A204.1 (cell line): ENCODE results near the gene CIZ1.
"Not testable (repeated sequence)": the region's sequence is repeated elsewhere in the genome, so short reads cannot be mapped to it uniquely, and the experiment has no call there.

ENCODE experiments used
- FAIRE-seq: peaks from 2 replicates; lab custom pipeline; 2012; peaks lifted over from hg19 to GRCh38; lab: Jason Lieb, UNC

The CIZ1 gene

DNA sequence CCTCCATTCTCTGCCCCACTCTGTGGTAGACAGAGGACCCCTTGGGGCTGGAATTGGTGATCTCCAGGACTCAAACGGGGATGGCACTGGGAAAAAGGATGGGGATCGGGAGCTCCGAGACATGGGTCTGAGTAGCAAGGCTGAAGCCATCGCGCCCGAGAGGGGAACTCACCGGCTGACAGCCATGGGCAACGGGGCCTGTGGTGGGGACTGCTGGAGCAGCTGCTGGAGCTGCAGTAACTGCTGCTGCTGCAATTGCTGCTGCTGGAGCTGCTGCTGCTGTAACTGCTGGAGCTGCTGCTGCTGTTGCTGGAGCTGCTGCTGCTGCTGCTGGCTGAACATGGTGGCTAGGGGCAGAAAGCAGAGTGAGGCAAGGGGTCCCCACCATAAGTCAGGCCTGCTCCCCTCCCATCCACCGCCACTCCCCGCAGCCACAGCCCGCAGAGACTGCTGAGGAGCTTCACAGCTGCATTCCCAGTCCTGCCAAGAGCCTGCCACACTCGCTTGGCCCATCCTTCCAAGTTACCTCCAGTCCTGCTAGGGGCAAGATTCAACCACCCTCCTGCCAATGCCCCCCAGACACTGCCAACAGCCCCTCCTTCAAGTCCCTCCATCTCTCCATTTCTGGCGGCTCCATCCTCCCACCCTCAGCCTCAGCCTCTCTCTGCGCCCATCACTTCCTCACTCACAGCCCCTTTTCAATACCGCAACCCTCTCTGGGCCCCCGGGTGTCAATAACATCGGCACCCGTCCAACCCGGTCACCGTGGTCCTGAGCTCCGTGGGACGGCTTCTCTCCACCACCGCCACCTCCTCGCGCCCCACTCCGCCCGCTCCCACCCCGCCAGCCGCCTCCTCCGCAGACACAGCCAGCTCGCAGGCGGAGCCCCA, 611 bp downstream of the CIZ1 start:
- no peak for FAIRE-seq

DNA sequence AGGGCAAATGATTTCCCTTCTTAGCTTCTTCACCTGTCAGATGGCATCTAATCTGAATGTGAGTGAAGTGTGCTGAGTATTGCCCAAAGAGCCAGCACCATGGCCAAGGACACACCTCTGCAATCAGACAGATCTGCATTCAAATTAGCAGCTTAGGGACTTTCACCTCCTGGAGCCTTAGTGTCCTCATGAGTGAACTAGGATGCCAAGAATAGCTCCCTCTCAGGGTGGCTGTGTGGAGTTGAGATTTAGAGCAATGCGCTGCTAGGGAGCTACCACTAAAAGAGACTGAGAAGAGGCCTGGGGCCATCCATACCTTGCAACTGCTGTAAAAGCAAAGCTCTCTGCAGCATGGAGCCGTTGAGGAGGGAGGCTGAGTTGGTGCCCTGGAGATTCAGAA, 1.4 kb downstream of the CIZ1 start:
- FAIRE-seq: no peak

DNA sequence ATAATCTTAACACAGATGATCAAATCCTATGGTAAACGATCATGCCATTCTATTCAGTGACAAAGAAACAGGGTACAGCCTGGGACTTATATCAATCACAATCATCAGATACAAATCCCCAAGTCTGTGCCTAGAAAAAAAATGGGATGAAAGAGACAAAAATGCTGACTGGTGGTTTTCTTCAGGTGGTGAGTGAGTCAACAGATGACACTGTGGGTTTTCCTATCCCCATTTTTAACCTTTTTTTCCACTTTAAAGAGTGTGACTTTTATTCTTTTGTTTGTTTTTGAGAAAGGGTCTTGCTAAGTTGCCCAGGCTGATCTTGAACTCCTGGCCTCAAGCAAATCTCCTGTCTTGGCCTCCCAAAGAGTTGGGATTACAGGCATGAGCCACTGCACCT, 3.2 kb downstream of the CIZ1 start:
- FAIRE-seq: no peak

DNA sequence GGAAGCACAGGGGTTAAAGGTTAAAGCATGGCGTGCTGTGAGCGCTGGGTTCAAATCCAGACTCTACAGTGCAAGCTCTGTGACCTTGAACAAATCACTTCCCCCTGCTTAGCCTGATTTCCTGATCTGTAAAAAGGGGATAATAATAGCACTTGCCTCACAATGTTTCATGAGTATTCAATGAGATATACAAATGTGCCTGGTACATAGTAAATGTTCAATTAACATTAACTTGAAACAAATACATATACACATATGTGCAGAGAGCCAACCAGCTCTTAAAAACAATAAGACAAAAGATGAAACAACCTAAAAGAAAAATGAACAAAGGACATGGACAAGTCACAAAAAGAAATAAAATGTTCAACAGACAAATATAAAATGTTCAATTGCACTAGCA, 4.0 kb downstream of the CIZ1 start:
- no peak for FAIRE-seq

DNA sequence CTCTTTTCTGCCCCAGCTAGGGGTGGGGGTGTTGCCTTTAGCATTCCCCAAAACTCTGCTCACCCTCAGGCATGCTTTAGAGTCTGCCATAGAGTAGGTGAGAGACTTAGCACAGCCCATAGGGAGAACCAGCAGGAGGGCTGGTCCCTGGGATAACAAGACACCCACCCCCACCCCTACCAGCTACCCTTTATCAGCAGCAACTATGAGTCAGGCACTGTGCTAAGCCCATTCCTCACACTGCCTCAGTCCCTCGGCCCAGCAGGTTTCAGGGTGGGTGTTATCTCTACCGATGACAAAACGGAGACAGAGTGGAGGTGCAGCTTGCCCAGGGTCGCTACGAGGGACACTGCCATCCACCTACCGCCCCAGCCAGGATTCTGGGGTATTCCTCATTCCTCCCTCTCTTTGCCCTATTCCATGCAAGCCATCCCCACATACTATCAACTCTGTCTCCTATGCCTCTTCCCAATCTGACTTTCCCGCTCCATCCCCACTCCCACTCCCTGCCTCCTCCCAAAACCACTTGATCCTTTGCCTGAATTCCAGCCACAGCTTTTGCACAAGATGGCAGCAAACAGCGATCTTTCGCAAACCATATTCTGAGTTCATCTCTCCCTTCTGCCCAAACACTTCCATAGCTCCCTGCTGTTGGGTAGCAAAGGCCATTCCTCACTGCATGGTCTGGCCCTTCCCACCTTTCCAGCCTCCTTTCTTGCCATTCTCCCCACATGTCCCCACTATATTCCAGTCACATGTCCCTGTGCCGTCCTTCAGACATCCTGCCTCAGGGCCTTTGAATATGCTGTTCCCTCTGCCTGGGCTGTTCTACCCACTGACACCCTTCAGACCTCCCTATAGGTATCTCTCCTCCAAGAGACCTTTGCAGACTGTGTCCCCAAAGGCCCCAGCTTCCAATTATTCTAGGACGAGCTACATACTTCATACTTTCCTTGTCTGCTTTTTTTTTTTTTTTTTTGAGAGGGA, 5.1 kb downstream of the CIZ1 start:
- FAIRE-seq: no peak

DNA sequence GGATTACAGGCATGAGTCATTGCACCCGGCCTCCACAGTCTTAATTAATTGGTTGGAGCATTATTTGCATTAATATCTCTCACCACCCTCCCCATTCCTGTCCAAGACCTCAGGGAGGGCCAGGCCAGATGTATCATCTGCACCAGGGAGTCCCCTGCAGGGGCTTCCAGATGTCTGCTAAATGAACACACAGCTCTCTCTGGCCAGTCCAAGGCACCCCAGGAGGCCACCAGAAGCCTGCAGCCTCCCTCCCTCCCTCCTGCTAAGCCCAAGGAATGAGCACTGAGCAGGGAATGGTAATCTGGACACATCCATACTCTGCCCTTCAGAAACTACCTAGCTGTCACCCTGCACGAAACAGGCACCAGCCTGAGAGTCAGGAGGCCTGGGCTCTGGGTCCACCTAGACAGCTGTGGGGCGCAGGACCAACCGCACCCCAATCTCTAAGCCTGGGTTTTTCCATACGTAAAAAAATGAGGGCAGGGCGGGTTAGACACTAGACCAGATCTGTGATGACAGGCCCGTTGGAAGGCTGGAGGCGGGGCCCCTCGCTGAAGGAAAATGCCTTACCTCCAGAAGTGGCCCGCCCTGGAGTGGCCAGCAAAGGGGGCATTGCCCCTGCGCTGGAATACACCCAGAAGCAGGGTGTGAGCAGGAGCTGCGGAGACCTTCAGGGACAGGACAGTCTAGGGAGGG, 8.3 kb downstream of the CIZ1 start:
- no peak for FAIRE-seq

DNA sequence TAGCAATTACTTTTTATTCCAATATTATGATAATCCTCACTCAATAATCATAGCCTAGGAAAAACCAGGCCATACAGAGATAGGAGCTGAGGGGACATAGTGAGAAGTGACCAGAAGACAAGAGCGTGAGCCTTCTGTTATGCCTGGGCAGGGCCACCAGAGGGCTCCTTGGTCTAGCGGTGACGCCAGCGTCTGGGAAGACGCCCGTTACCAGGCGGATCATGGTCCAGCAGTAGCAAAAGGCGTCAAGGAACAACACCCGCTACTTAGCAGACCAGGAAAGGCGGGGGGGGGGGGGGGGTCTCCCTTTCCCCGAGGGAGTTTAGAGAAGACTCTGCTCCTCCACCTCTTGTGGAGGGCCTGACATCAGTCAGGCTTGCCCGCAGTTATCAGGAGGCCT, 9.9 kb downstream of the CIZ1 start:
- FAIRE-seq: not testable (repeated sequence)

DNA sequence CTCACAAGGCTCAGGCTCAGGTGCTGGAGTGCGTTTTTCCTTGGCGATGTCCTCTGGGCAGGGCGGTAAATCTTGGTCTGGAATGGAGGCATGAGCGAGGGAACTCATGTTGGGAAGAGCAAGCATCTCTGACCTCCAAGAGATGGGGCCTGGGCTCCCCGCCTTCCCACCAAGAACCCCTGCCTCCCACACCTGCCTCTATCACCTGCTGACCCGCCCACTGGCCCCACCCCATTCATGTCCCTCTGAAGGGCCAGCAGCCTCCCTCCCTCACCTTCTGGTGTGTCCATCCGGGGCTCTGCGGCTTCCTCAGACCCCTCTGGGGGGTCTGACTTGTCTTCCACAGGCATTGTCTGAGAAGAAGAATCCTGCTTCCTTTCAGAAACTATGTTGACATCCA, 10.9 kb downstream of the CIZ1 start:
- no peak for FAIRE-seq

DNA sequence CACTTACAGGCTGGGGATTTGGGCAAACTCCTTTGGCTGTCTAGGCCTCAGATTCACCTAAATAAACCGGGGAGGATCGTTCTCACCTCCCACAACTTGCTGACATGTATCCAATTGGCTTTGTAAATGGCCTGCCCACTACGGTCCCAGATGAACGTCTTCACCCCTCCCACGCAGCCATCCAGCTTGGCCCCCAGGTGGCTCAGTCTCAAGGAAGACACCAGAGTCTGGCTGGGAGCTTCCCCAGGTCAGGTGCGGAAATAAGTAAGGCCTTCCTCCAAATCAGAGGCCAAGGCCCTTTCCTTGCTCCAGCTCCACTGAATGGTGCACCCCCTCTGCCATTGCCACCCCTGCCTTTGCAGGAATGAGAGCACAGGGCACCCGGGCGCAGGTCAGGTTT, 11.4 kb downstream of the CIZ1 start:
- FAIRE-seq: no peak

DNA sequence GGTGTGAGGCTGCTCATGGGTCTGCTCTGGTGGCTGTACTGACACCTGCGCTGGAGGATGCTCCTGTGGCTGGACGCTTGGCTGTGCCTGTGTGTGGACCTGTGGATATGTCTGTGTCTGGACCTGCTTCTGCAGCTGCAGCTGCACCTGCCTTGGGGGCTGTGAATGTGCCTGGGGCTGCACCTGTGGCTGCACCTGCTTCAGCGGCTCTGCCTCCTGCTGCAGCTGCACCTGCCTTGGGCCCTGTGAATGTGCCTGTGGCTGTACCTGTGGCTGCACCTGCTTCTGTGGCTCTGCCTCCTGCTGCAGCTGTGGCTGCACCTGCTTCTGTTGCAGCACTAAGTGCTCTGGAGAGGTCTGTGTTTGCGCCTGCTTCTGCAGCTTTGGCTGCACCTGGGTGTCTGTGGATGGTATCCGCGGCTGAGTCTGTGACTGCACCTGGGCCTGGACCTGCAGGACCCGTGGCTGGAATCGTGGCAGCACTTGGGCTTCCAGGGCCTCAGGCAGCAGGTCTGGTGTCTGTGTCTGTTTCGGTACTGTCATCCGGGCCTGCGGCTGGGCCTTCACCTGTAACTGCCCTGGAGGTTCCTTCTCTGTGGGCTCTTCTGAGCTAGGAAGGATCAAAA, 12.5 kb downstream of the CIZ1 start:
- no peak for FAIRE-seq

DNA sequence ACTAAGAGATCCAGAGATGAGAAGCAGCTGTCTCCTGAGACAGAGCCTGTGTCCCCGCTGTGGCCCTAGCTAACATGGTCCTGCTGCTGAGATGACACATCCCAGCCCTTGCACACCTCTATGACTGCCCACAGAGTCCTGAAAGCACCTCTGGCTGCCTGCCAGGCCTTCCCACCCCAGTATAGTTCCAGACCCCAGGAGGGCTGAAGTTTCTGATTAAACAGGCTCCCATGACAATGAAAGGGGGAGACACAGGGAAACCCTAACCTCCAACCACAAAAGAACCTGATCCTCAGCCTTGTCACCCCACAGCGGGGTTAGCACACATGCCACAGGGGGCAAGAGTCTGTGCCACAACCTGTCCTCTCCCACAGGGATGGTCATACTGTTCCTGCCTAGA, 15.6 kb downstream of the CIZ1 start:
- no peak for FAIRE-seq

DNA sequence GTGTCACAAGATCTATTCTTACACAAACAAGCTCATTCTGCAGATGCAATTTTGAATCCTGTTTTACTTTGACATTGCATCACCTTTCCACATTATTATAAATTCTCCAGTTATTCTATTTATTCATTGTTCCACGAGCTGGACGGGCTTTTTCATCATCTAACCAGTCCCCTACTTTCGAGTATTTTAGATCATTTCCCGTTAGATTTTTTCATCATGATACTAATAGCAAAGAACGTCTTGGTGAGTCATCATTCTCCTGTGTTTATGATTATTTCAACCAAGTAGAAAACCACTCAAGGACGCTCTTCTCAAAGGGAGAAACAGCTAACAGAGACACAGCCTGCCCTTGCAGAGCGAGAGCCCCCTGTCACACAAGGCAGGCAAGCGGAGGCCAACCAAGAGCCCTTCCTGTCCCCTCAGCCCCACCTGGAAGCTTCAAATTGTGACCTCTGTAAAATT, 16.2 kb downstream of the CIZ1 start:
- no peak for FAIRE-seq

DNA sequence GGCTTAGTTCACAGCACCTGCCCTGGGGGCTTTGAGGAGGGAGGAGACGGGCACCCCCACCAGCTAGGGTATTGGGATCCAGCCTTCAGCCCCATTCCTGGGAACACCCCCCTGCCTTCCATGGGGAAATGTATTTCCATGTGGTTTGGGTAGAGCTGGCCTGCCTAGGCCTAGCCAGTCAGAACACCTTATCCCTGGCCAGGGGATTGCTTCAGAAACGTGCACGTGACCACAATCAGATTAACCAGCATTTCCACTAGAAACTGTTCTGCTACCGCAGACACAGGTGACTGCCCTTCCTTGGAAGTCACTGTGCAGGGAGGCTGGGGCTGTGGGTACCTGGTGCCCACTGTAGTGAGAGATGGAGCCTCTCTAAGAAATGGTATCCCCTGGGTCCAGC, 17.3 kb downstream of the CIZ1 start:
- FAIRE-seq: no peak

DNA sequence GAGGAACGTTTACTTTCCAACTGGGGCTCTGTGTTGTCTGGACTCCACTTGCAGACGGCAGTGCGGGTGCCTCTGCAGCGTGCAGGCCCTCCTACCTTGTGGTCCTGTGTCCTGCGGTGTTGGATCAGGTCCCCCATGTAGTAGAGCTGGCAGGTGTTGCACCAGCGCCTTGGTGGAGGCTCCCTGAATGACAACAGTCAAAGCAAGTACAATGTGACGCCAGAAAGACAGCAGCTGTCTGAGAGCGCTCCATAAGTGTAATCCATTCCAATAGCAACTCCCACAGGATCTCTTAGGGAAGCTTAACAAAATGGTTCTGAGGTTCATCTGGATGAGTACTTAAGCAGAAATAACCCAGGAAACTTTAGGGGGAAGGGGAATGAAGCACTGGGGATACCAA, 21.4 kb downstream of the CIZ1 start:
- no peak for FAIRE-seq

DNA sequence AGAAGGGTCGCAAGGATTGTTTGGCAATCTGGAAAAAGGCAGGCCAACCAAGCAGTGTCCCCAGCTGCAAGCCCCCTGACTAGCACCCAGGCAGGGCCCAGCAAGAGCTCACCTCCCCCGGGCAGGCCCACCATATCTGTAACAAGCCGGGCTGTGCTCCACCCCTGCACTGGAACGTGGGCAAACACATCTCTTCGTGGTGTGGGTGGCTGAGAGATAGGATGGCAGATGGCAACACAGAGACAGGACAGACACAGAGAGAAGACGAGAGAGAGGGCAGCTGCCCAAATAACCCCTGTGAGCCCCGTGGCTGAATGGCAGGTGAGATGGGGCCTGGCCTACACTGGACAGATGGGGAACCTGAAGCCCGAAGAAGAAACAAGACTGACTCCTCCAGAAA, 21.9 kb downstream of the CIZ1 start:
- no peak for FAIRE-seq

DNA sequence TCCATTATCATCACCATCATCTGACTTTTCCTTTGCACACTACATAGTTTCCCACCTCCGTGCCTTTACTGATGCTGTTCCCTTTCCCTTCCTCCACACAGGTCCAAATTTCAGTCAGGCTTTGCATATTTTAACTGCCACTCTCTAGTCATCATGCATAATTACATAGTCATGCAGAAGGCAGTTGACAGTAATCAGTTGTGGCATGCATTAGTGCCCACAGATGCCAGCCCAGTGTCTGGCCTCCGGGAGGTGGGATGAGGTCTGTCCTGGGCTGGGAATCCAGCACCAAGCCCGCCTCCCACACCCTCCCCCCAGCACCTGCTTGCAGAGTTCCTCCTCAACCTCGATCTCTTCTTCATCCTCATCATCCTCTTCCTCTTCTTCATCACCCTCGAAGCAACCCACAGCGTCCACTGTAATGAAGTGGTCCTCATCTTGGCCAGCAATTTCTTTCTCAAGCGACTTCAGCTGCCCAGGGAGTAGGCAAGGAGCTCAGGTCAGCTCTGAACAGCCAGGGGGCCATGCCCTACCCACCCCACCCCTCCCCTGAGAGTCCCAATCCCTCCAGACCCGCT, 22.6 kb downstream of the CIZ1 start:
- no peak for FAIRE-seq

DNA sequence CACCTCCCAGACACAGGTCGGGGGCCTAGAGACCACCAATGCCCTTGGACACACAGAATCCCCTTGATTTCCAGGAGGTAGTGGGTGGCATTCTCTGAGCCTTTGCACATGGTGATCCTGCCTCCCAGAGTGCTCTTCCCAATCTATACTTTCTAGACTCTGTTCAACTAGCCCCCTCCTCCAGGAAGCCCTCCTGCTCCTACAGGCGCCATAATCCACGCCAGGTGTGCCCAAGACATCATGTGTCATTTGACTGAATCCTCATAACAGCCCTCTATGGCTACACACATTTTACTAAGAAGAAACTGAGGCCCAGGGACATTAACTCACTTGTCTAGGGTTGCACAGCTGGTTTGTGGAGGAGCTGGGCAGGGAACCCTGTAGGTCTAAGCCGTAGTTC, 24.2 kb downstream of the CIZ1 start:
- no peak for FAIRE-seq

DNA sequence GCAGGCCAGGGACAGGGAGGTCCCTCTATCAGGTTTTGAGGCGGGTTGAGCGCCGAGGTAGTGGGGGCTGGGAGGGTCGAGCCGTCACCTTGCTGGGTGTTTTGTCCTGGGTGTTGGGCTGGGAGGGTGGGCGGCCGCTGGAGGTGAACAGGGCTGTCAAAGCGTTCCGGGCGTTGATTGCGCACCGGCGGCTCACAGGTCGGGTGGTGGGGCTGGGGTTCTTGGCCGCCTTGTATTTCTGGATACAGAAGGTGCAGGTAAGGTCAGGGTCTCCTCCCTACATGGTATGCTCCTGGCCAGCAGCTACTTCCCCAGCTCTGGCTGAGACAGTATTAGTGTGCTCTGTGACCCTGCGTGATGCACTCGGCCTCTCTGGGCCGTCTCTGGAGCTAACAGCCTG, 25.2 kb downstream of the CIZ1 start:
- no peak for FAIRE-seq

DNA sequence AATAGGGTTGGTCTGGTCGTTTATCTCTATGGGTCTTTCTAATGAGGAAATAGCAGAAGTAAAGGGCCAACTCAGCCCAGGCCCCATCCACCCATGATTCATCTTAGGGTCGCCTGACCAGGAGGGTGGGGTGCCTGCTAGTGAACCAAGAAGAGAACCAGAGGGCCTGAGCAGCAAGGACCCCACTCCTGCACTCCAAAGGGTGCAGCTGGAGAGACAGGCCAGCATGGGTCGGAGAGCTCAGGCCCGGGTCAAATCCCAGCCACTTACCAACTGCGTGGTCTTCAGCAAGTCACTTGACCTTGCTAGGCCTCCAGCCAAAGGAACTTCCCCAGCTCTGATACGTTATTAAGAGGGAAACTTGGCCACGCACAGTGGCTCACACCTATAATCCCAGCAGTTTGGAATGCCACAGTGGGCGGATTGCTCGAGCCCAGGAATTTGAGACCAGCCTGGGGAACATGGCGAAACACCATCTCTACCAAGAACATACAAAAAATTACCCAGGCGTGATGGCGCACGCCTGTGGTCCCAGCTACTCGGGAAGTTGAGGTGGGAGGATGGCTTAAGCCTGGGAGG, 27.0 kb downstream of the CIZ1 start:
- FAIRE-seq: no peak

DNA sequence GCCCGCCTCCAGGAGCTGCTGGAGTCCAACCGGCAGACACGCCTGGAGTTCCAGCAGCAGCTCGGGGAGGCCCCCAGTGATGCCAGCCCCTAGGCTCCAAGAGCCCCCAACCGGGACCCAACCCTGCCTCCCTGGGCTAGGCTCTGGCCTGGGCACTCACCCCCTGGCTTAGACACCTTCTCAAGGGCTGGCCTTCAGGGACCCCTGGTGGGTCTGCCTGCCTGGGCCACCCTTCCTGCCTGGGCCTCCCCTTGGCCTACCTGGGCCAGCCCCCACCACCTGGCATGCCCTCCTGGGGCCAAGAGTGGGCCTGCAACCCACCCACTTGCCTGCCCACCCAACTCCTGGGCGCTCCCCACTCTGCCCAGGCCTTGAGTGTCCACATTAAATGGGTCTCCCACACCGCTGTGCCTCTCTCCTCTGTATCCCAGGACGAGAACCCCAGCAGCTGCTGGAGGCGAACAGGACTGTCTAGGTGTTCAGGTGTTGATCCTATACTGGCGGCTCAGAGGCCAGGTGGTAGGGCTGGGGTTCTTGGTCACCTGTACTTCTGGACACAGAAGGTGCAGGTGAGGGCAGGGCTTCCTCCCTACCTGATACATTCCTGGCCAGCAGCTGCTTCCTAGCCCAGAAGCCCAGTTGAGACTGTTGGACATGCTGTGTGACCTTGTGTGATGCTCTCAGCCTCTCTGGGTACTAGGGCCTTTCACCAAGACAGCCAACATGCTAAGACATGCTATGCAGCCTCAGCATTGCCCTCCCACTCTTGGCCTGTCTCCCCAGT, 27.7 kb downstream of the CIZ1 start:
- no peak for FAIRE-seq
